GM19452 (cell line): ENCODE results near the gene EEF1AKMT3.

Source experiments
- ATAC-seq: cut with Tn5 transposase; IDR thresholded peaks from one replicate; pipeline ENCODE4 v1.9.1; 2021; ENCODE audit not compliant: unreplicated experiment

EEF1AKMT3 gene

GRCh38 chr12:57735198-57735855, 37.1 kb upstream of the EEF1AKMT3 start:
- no peak for ATAC-seq

- ATAC-seq, result no peak
These were observed 36.3 kb upstream of the EEF1AKMT3 start for GRCh38 chr12:57735952-57736740.

GRCh38 chr12:57736741-57737466, 35.5 kb upstream of the EEF1AKMT3 start:
- no peak for ATAC-seq

- no peak for ATAC-seq
These were observed 34.6 kb upstream of the EEF1AKMT3 start for GRCh38 chr12:57737467-57738460.

- ATAC-seq, result no peak
These were observed 33.7 kb upstream of the EEF1AKMT3 start, which contains the start of gene AGAP2 for GRCh38 chr12:57738661-57739237. AGAP2 (minus strand) TSS chr12:57738742; CDS start chr12:57738246, 496 bp downstream.

GRCh38 chr12:57739387-57739786, 33.0 kb upstream of the EEF1AKMT3 start:
- no peak for ATAC-seq

- ATAC-seq, result no peak
These were observed 32.4 kb upstream of the EEF1AKMT3 start for GRCh38 chr12:57739914-57740538.

GRCh38 chr12:57740656-57741412, 31.6 kb upstream of the EEF1AKMT3 start:
- ATAC-seq, result peak; percentile 39

GRCh38 chr12:57741413-57741789, 31.0 kb upstream of the EEF1AKMT3 start:
- ATAC-seq, result no peak

- peak; percentile 46 for ATAC-seq
These were observed 30.3 kb upstream of the EEF1AKMT3 start for GRCh38 chr12:57741844-57742738.

- ATAC-seq, result no peak
These were observed 28.6 kb upstream of the EEF1AKMT3 start for GRCh38 chr12:57743769-57744168.

GRCh38 chr12:57744194-57744776, 28.1 kb upstream of the EEF1AKMT3 start:
- ATAC-seq, result peak; percentile 43

- ATAC-seq, result peak; percentile 79
These were observed 27.5 kb upstream of the EEF1AKMT3 start, which contains the start of gene TSPAN31 for GRCh38 chr12:57744777-57745484. TSPAN31 (plus strand) TSS chr12:57745039; CDS start chr12:57745155, 116 bp downstream.

GRCh38 chr12:57745485-57745881, 26.9 kb upstream of the EEF1AKMT3 start:
- no peak for ATAC-seq

- ATAC-seq, result no peak
These were observed 26.4 kb upstream of the EEF1AKMT3 start for GRCh38 chr12:57746025-57746424.

GRCh38 chr12:57749061-57749460, 23.4 kb upstream of the EEF1AKMT3 start:
- no peak for ATAC-seq
